GM23338 (cell line): ENCODE measurements around the gene SLC29A2. TPM values are rescaled to one million over a fixed set of nuclear protein-coding genes. Genes with fewer than 3 reads are reported as not detected.

Experiments
- ATAC-seq: fragments of 200-7000 bp; cut with Tn5 transposase; 3 replicates; pipeline ENCODE4 v1.9.1; 2020
- DNase-seq: peaks from one replicate; pipeline ENCODE4 v3.0.0-alpha.2; 2015; ENCODE audit warnings: low spot score
- H2AFZ ChIP-seq: fragments of 200-600 bp; sonication (generic); 2 replicates; pipeline ENCODE4 v1.8.0; 2016; ENCODE audit warnings: antibody characterized with exemption, mild to moderate bottlenecking, moderate library complexity
- H3F3A ChIP-seq: fragments of 200-600 bp; sonication (generic); replicated peaks from 2 replicates; pipeline ENCODE4 v1.8.0; 2017; ENCODE audit warnings: antibody characterized with exemption, mixed run types, low read depth
- H3K27ac ChIP-seq: fragments of 200-600 bp; sonication (generic); 2 replicates; pipeline ENCODE4 v1.6.1; 2016; ENCODE audit warnings: low read depth
- H3K27me3 ChIP-seq: fragments of 200-600 bp; sonication (generic); 2 replicates; pipeline ENCODE4 v1.8.0; 2016; ENCODE audit warnings: mild to moderate bottlenecking, mixed run types, moderate library complexity; ENCODE audit not compliant: insufficient read depth
- H3K36me3 ChIP-seq: fragments of 200-600 bp; sonication (generic); 2 replicates; pipeline ENCODE4 v1.8.0; 2016; ENCODE audit warnings: mild to moderate bottlenecking; ENCODE audit not compliant: insufficient read depth
- H3K4me1 ChIP-seq: fragments of 200-600 bp; sonication (generic); 2 replicates; pipeline ENCODE4 v1.8.0; 2016; ENCODE audit warnings: mild to moderate bottlenecking, moderate library complexity; ENCODE audit not compliant: insufficient read depth
- H3K4me2 ChIP-seq: fragments of 200-600 bp; sonication (generic); 2 replicates; pipeline ENCODE4 v1.7.1; 2017; ENCODE audit warnings: mixed run types
- H3K4me3 ChIP-seq: fragments of 200-600 bp; sonication (generic); 2 replicates; pipeline ENCODE4 v1.6.1; 2016; ENCODE audit warnings: mixed run types
- H3K79me2 ChIP-seq: fragments of 200-600 bp; sonication (generic); replicated peaks from 2 replicates; pipeline ENCODE4 v1.8.0; 2017; ENCODE audit warnings: mild to moderate bottlenecking; ENCODE audit not compliant: insufficient read depth
- H3K9me2 ChIP-seq: fragments of 200-600 bp; sonication (generic); 2 replicates; pipeline ENCODE4 v1.8.0; 2017; ENCODE audit not compliant: insufficient read depth
- H4K20me1 ChIP-seq: fragments of 200-600 bp; sonication (generic); replicated peaks from 2 replicates; pipeline ENCODE4 v1.8.0; 2017; ENCODE audit warnings: mild to moderate bottlenecking; ENCODE audit not compliant: insufficient read depth
- H3K27ac Mint-ChIP-seq: 2 replicates; pipeline ENCODE4 v1.8.0; 2020; ENCODE audit warnings: inconsistent platforms, mild to moderate bottlenecking, moderate library complexity, mixed read lengths
- H3K27me3 Mint-ChIP-seq: 3 replicates; pipeline ENCODE4 v1.8.0; 2022; ENCODE audit warnings: low read depth, mild to moderate bottlenecking, moderate library complexity, mixed read lengths, inconsistent platforms; ENCODE audit not compliant: insufficient read depth, poor library complexity
- H3K36me3 Mint-ChIP-seq: 3 replicates; pipeline ENCODE4 v1.8.0; 2021; ENCODE audit warnings: low read depth, mild to moderate bottlenecking, inconsistent platforms, moderate library complexity, mixed read lengths
- H3K4me1 Mint-ChIP-seq: 3 replicates; pipeline ENCODE4 v1.8.0; 2020; ENCODE audit warnings: mild to moderate bottlenecking, inconsistent platforms, mixed read lengths
- H3K4me3 Mint-ChIP-seq: 3 replicates; pipeline ENCODE4 v1.8.0; 2021; ENCODE audit warnings: moderate library complexity, mild to moderate bottlenecking, inconsistent platforms, mixed read lengths
- H3K9me3 Mint-ChIP-seq: 3 replicates; pipeline ENCODE4 v1.8.0; 2020; ENCODE audit warnings: moderate library complexity, mild to moderate bottlenecking, inconsistent platforms, mixed read lengths
- EZH2 ChIP-seq: fragments of 200-600 bp; sonication (generic); IDR thresholded peaks from one replicate; pipeline ENCODE4 v1.8.0; 2017; ENCODE audit warnings: antibody characterized with exemption, mild to moderate bottlenecking, low read depth; ENCODE audit not compliant: unreplicated experiment
- EZH2phosphoT487 ChIP-seq: fragments of 200-600 bp; sonication (generic); IDR thresholded peaks from one replicate; pipeline ENCODE4 v1.8.1; 2018; ENCODE audit warnings: antibody characterized with exemption; ENCODE audit not compliant: unreplicated experiment
- JUNB ChIP-seq: IDR thresholded peaks from one replicate; pipeline ENCODE4 v1.6.1; 2016; ENCODE audit warnings: antibody characterized with exemption; ENCODE audit not compliant: unreplicated experiment
- polyA plus RNA-seq: library from polyadenylated mRNA; unstranded; fragments of >200 nt; fragmentation: Nextera tagmentation; extraction: Ambion mirVana; gene quantifications from 2 replicates; pipeline ENCODE4 v1.2.1, GENCODE V29; 2016
- total RNA-seq: library from RNA; depleted of rRNA; stranded (reverse); fragments of >200 nt; shearing (Covaris generic); gene quantifications from 2 replicates; pipeline ENCODE4 v1.2.3, GENCODE V29; 2014
- TF ChIP-seq, protein P1 (sequence below): fragments of 250-450 bp; sonication (Bioruptor Pico); IDR thresholded peaks from 2 replicates; pipeline ENCODE4 v1.5.0; 2020; ENCODE audit warnings: mild to moderate bottlenecking, moderate library complexity
- TF ChIP-seq, protein P2 (sequence below), 2 experiments: fragments of 200-600 bp in 1 of 2; sonication (generic) in 1 of 2; conservative IDR thresholded peaks; 2 replicates each; pipeline versions ENCODE4 v1.5.1 to v1.6.1; 2016 to 2017; ENCODE audit warnings: antibody characterized with exemption in 2 of 2, low read depth in 2 of 2, mild to moderate bottlenecking in 2 of 2, moderate library complexity in 1 of 2

The SLC29A2 gene
- total and polyA plus RNA-seq, 2 experiments from 2014 or later: 26.0 to 31.1 TPM

DNA sequence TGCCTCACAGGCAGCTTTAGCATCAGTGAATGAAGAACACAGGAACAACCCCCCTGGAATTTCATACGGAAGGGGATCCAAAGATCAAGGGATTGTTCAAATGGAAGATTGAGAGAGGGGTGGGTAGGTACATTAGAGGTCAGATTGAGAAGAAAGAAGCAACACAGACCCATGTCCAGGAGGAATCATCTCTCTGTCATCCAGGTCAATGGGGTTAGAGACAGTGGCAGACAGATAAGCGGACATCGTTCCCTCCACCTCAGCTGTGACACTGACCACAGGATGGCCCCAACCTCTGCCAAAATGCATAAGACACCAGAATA is 47.4 kb upstream of the SLC29A2 start (continued):
- TF ChIP-seq, protein P1, sequence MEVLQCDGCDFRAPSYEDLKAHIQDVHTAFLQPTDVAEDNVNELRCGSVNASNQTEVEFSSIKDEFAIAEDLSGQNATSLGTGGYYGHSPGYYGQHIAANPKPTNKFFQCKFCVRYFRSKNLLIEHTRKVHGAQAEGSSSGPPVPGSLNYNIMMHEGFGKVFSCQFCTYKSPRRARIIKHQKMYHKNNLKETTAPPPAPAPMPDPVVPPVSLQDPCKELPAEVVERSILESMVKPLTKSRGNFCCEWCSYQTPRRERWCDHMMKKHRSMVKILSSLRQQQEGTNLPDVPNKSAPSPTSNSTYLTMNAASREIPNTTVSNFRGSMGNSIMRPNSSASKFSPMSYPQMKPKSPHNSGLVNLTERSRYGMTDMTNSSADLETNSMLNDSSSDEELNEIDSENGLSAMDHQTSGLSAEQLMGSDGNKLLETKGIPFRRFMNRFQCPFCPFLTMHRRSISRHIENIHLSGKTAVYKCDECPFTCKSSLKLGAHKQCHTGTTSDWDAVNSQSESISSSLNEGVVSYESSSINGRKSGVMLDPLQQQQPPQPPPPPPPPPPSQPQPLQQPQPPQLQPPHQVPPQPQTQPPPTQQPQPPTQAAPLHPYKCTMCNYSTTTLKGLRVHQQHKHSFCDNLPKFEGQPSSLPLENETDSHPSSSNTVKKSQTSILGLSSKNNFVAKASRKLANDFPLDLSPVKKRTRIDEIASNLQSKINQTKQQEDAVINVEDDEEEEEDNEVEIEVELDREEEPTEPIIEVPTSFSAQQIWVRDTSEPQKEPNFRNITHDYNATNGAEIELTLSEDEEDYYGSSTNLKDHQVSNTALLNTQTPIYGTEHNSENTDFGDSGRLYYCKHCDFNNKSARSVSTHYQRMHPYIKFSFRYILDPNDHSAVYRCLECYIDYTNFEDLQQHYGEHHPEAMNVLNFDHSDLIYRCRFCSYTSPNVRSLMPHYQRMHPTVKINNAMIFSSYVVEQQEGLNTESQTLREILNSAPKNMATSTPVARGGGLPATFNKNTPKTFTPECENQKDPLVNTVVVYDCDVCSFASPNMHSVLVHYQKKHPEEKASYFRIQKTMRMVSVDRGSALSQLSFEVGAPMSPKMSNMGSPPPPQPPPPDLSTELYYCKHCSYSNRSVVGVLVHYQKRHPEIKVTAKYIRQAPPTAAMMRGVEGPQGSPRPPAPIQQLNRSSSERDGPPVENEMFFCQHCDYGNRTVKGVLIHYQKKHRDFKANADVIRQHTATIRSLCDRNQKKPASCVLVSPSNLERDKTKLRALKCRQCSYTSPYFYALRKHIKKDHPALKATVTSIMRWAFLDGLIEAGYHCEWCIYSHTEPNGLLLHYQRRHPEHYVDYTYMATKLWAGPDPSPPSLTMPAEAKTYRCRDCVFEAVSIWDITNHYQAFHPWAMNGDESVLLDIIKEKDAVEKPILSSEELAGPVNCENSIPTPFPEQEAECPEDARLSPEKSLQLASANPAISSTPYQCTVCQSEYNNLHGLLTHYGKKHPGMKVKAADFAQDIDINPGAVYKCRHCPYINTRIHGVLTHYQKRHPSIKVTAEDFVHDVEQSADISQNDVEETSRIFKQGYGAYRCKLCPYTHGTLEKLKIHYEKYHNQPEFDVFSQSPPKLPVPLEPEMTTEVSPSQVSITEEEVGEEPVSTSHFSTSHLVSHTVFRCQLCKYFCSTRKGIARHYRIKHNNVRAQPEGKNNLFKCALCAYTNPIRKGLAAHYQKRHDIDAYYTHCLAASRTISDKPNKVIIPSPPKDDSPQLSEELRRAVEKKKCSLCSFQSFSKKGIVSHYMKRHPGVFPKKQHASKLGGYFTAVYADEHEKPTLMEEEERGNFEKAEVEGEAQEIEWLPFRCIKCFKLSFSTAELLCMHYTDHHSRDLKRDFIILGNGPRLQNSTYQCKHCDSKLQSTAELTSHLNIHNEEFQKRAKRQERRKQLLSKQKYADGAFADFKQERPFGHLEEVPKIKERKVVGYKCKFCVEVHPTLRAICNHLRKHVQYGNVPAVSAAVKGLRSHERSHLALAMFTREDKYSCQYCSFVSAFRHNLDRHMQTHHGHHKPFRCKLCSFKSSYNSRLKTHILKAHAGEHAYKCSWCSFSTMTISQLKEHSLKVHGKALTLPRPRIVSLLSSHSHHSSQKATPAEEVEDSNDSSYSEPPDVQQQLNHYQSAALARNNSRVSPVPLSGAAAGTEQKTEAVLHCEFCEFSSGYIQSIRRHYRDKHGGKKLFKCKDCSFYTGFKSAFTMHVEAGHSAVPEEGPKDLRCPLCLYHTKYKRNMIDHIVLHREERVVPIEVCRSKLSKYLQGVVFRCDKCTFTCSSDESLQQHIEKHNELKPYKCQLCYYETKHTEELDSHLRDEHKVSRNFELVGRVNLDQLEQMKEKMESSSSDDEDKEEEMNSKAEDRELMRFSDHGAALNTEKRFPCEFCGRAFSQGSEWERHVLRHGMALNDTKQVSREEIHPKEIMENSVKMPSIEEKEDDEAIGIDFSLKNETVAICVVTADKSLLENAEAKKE (CRISPR knock-in tag): no peak

DNA sequence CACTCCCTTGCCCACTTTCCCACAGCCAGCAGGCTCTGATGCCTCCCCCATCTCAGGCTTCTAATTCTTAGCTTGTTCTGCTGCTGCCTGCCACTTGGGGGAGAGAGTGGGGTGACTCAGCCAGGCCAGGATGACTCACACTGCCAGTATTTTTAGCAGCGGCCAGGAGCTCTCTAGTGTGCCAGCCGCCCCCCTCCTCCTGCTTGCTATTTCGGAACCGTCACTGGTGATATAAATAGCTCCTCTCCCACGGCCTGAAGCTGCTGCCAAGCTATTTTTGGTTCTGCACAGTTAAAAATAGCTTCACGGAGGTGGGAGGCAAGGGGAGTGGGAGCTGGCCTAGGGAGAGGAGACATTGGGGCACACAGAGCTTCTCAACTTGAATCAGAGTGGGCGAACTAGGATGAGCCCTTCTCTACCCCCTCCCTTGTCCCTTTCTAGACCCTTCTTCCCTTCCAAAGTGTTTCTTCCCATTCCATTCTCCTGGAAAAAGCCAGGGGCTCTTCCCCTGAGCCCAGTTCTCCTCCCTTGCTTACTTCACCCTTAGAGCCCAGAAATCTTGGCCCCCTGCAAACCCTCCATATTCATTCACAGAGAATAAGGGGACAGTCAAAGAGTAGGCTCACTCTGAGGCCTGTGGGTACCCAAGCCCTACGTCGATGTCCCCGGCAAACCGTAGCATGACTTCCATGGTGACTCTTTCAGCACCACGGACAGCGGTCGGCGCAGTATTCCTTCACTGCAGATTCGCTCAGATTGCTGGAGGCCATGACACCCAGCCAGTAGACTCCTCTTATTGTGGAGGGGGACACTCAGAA is 46.8 kb upstream of the SLC29A2 start:
- peak; percentile 96 for DNase-seq
- Histone ChIP-seq H3F3A (peaks cover 22% of the 10 kb centered on the region), H3K9me2 (no peaks in the 10 kb centered on the region), H3K79me2 (no peaks in the 10 kb centered on the region), H3K36me3 (no peaks in the 10 kb centered on the region), H3K4me2 (peak overlapping the region; percentile 66), H2AFZ (no peak overlapping the region), H3K4me1 (peaks cover 51% of the 10 kb centered on the region), H3K27ac (peak overlapping the region; percentile 15; the same call in 1 of the 2 replicates), H3K27me3 (peaks cover 28% of the 10 kb centered on the region), H3K4me3 (peak overlapping the region; percentile 22; the same call in 1 of the 2 replicates), H4K20me1 (peaks cover 6% of the 10 kb centered on the region; the same call in 1 of the 2 replicates)
- Mint-ChIP-seq H3K4me3 (peak overlapping the region; percentile 56), H3K27ac (peak overlapping the region; percentile 75), H3K9me3 (no peaks in the 10 kb centered on the region; the same call in 1 of the 3 replicates), H3K4me1 (peaks cover 57% of the 10 kb centered on the region), H3K36me3 (no peaks in the 10 kb centered on the region; the same call in 2 of the 3 replicates), H3K27me3 (peaks cover 44% of the 10 kb centered on the region)
- ATAC-seq: peak; percentile 48
- no peak for TF ChIP-seq EZH2phosphoT487
- TF ChIP-seq EZH2: no peak
- TF ChIP-seq JUNB: no peak
- TF ChIP-seq, protein P1 (CRISPR knock-in tag): no peak
- TF ChIP-seq, protein P2, sequence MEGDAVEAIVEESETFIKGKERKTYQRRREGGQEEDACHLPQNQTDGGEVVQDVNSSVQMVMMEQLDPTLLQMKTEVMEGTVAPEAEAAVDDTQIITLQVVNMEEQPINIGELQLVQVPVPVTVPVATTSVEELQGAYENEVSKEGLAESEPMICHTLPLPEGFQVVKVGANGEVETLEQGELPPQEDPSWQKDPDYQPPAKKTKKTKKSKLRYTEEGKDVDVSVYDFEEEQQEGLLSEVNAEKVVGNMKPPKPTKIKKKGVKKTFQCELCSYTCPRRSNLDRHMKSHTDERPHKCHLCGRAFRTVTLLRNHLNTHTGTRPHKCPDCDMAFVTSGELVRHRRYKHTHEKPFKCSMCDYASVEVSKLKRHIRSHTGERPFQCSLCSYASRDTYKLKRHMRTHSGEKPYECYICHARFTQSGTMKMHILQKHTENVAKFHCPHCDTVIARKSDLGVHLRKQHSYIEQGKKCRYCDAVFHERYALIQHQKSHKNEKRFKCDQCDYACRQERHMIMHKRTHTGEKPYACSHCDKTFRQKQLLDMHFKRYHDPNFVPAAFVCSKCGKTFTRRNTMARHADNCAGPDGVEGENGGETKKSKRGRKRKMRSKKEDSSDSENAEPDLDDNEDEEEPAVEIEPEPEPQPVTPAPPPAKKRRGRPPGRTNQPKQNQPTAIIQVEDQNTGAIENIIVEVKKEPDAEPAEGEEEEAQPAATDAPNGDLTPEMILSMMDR (conservative IDR thresholded peaks at IDR 0.05; ENCODE audit: low read depth in 2 of 2): peak; percentile 53 to 68
